ENCODE data around the gene TNPO1.
A peak's percentile ranks its signal among the peaks of the same experiment; 100 is the strongest.

Gene TNPO1

GRCh38 chr5:72840041-72840440 is 23.6 kb downstream of the TNPO1 start:
- H3K4me1 ChIP-seq (ENCODE audit: insufficient read depth, low read length, severe bottlenecking) = peaks cover 4% of the 10 kb centered on the region
- H4K20me1 ChIP-seq (ENCODE audit: insufficient read depth, low read length) = no peaks in the 10 kb centered on the region
- H3F3A ChIP-seq (ENCODE audit: insufficient read depth, low read length) = no peaks in the 10 kb centered on the region
- no peak overlapping the region for H3K4me3 ChIP-seq (ENCODE audit: low read depth, low read length, poor library complexity, severe bottlenecking)
- no peaks in the 10 kb centered on the region for H3K9me3 ChIP-seq (ENCODE audit: low read length)
- no peak overlapping the region for H3K9ac ChIP-seq (ENCODE audit: low read length)
- no peaks in the 10 kb centered on the region for H3K36me3 ChIP-seq (ENCODE audit: insufficient read depth, low read length)
- H3K79me2 ChIP-seq (ENCODE audit: insufficient read depth, low read length) = no peaks in the 10 kb centered on the region
- H3K27me3 ChIP-seq (ENCODE audit: insufficient read depth, low read length) = no peaks in the 10 kb centered on the region
- no peak overlapping the region for H3K4me2 ChIP-seq (ENCODE audit: low read length)
- no peak for TF ChIP-seq CTCF (IDR thresholded peaks at IDR 0.05; ENCODE audit: low read length)
- no peak for TF ChIP-seq EZH2 (IDR thresholded peaks at IDR 0.05; ENCODE audit: borderline replicate concordance, low read length)
- H3K27ac ChIP-seq (ENCODE audit: low read depth, low read length, poor library complexity, severe bottlenecking) = no peak overlapping the region
- H2AFZ ChIP-seq (ENCODE audit: low read length) = no peak overlapping the region
- H3K9me2 ChIP-seq (ENCODE audit: low read depth, low read length) = no peaks in the 10 kb centered on the region

- Histone ChIP-seq H3F3A (ENCODE audit: insufficient read depth, low read length) (0 out of 2 replicates have a peak, but pooled peaks cover 2% of the 10 kb centered on the region), H3K36me3 (ENCODE audit: insufficient read depth, low read length) (no peaks in the 10 kb centered on the region), H3K4me2 (ENCODE audit: low read length) (no peak overlapping the region), H3K9ac (ENCODE audit: low read length) (no peak overlapping the region), H3K27ac (ENCODE audit: low read depth, low read length, poor library complexity, severe bottlenecking) (no peak overlapping the region), H3K27me3 (ENCODE audit: insufficient read depth, low read length) (no peaks in the 10 kb centered on the region), H3K9me2 (ENCODE audit: low read depth, low read length) (no peaks in the 10 kb centered on the region), H3K79me2 (ENCODE audit: insufficient read depth, low read length) (no peaks in the 10 kb centered on the region), H2AFZ (ENCODE audit: low read length) (no peak overlapping the region), H3K9me3 (ENCODE audit: low read length) (no peaks in the 10 kb centered on the region), H3K4me3 (ENCODE audit: low read depth, low read length, poor library complexity, severe bottlenecking) (no peak overlapping the region), H4K20me1 (ENCODE audit: insufficient read depth, low read length) (no peaks in the 10 kb centered on the region), H3K4me1 (ENCODE audit: insufficient read depth, low read length, severe bottlenecking) (peaks cover 4% of the 10 kb centered on the region)
- no peak for TF ChIP-seq EZH2 (IDR thresholded peaks at IDR 0.05; ENCODE audit: borderline replicate concordance, low read length)
- no peak for TF ChIP-seq CTCF (IDR thresholded peaks at IDR 0.05; ENCODE audit: low read length)
Measured at GRCh38 chr5:72841756-72842535, 25.5 kb downstream of the TNPO1 start.

- Histone ChIP-seq H3K27me3 (ENCODE audit: insufficient read depth, low read length) (no peaks in the 10 kb centered on the region), H2AFZ (ENCODE audit: low read length) (no peak overlapping the region), H3K4me1 (ENCODE audit: insufficient read depth, low read length, severe bottlenecking) (peaks cover 12% of the 10 kb centered on the region), H3K9me2 (ENCODE audit: low read depth, low read length) (no peaks in the 10 kb centered on the region), H3K9ac (ENCODE audit: low read length) (no peak overlapping the region), H3K9me3 (ENCODE audit: low read length) (no peaks in the 10 kb centered on the region), H3F3A (ENCODE audit: insufficient read depth, low read length) (0 out of 2 replicates have a peak, but pooled peaks cover 2% of the 10 kb centered on the region), H3K79me2 (ENCODE audit: insufficient read depth, low read length) (peaks cover 5% of the 10 kb centered on the region; the same call in 1 of the 2 replicates), H3K36me3 (ENCODE audit: insufficient read depth, low read length) (no peaks in the 10 kb centered on the region), H3K4me2 (ENCODE audit: low read length) (no peak overlapping the region), H3K4me3 (ENCODE audit: low read depth, low read length, poor library complexity, severe bottlenecking) (no peak overlapping the region), H3K27ac (ENCODE audit: low read depth, low read length, poor library complexity, severe bottlenecking) (no peak overlapping the region), H4K20me1 (ENCODE audit: insufficient read depth, low read length) (no peaks in the 10 kb centered on the region)
- TF ChIP-seq CTCF (IDR thresholded peaks at IDR 0.05; ENCODE audit: low read length) (peak; percentile 5; the same call in 1 of the 2 replicates), EZH2 (IDR thresholded peaks at IDR 0.05; ENCODE audit: borderline replicate concordance, low read length) (no peak)
Measured at GRCh38 chr5:72842816-72843215, 26.4 kb downstream of the TNPO1 start.

Data from OCI-LY1 (cell line).